OCI-LY1 (cell line): ENCODE measurements around the gene GPRC5B.

ENCODE experiments used
- CTCF ChIP-seq: fragments of 200-600 bp; sonication (generic), shearing (Covaris generic); IDR thresholded peaks from 2 replicates; pipeline ENCODE4 v1.5.1; 2017; ENCODE audit warnings: mild to moderate bottlenecking, antibody characterized with exemption, low read length, moderate library complexity, mixed read lengths
- EZH2 ChIP-seq: fragments of 200-600 bp; sonication (generic), shearing (Covaris generic); IDR thresholded peaks from 2 replicates; pipeline ENCODE4 v1.8.0; 2017; ENCODE audit warnings: borderline replicate concordance, mixed run types, mild to moderate bottlenecking, antibody characterized with exemption, low read length, moderate library complexity, mixed read lengths

GRCh38 chr16:19912455-19913339 is 28.0 kb upstream of the GPRC5B start:
- TF ChIP-seq CTCF: no peak
- no peak for TF ChIP-seq EZH2
